Right lobe of liver (tissue), 4 donors: ENCODE data around the gene AP1G2.

Source experiments
- POLR2A ChIP-seq: fragments of 450-650 bp; IDR thresholded peaks from one replicate; pipeline ENCODE4 v1.6.1; 2017; ENCODE audit warnings: antibody characterized with exemption, mild to moderate bottlenecking
- TF ChIP-seq, protein P1 (sequence below), 4 donors: fragments of 200-600 bp in 3 of 4; fragments of 450-650 bp in 1 of 4; IDR thresholded peaks; one replicate each; pipeline versions ENCODE4 v1.5.1 to v1.8.0; 2016 to 2022; ENCODE audit warnings: antibody characterized with exemption in 4 of 4, mild to moderate bottlenecking in 2 of 4
- donor health status: DM: no; HTN: no; CAD: no.
- donor health status: DM: no; HTN: no; CAD: no.
- donor health status: DM: no; HTN: yes; CAD: no.

DNA sequence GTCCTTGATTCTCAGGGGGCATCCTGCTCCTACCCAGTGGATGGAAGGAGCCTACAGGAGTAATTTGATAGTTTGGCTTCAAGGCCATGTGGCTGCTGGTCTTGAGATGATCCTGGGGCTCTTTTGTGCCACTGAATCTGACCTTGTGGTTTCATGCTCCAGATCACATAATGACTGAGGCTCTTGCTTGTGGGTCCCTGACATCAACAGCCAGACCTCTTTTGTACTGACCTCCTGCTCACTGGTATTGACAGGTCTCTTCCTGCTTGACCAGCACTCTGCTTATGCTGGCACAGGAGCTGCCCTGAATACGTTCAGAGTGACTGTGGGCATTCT lies 34.2 kb upstream of the AP1G2 start:
- TF ChIP-seq, protein P1, sequence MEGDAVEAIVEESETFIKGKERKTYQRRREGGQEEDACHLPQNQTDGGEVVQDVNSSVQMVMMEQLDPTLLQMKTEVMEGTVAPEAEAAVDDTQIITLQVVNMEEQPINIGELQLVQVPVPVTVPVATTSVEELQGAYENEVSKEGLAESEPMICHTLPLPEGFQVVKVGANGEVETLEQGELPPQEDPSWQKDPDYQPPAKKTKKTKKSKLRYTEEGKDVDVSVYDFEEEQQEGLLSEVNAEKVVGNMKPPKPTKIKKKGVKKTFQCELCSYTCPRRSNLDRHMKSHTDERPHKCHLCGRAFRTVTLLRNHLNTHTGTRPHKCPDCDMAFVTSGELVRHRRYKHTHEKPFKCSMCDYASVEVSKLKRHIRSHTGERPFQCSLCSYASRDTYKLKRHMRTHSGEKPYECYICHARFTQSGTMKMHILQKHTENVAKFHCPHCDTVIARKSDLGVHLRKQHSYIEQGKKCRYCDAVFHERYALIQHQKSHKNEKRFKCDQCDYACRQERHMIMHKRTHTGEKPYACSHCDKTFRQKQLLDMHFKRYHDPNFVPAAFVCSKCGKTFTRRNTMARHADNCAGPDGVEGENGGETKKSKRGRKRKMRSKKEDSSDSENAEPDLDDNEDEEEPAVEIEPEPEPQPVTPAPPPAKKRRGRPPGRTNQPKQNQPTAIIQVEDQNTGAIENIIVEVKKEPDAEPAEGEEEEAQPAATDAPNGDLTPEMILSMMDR (IDR thresholded peaks at IDR 0.05) = no peak
- TF ChIP-seq POLR2A = no peak
